ENCODE measurements around the gene SSTR5.
"Not testable (repeated sequence)": the region's sequence is repeated elsewhere in the genome, so short reads cannot be mapped to it uniquely, and the experiment has no call there.

DNA sequence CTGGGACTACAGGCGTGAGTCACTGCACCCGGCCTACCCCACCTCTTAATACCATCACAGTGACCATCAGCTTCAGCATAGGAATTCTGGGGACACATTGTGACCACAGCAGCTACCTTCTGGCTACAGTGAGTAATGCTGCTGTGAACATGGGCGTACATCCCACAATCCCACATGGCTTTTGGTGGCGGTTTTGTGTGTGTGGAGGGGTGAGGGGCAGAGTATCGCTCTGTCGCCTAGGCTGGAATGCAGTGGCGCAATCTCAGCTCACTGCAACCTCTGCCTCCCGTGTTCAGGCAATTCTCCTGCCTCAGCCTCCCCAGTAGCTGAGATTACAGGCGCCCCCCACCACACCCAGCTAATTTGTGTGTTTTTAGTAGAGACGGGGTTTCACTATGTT is 13.9 kb downstream of the SSTR5 start:
- not testable (repeated sequence) for TF ChIP-seq POLR2A, CTCF, POLR2AphosphoS5 (IDR thresholded peaks at IDR 0.05)
